CD4-positive, alpha-beta T cell treated with Interferon gamma for 1 hour (primary cell): ENCODE results near the gene CYBC1.

Experiments used
- DNase-seq: peaks from one replicate; pipeline ENCODE4 v3.0.0-alpha.2; 2020

CYBC1 gene

DNA sequence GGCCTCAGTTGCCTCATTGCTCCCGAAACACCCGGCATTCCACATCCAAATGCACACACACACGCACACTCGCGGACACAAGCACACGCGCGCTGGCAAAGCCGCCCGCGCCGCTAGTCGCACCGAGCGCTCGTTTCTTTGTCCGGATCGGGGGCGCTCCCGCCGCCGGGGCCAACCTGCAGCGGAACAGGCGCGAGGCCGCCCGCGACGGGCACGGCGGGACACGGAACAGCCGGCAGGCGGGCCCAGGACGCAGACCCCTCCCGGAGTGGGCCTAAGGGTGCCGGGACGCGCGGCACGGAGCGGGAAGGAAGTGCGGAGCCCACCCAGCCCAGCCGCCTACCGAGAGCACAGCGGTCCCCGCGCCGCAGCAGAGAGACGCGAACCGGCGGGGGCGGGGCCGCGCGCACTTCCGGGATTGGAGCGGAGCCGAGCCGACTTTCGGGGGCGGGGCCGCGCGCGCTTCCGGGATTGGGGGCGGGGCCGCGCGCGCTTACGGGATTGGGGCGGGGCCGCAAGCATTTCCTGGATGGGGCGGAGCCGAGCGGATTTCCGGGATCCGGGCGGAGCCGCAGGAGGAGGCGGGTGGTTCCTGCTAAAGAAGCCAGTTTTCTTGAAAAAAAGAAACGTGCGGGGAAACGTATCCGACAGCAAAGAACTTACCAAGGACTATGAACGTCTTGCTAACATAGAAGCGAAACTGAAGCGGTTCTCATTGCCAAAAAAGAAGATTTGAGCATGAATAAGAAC, at the start of gene CYBC1:
Gene CYBC1 (minus strand): TSS at position 396 of the 750 bp plus-strand sequence. CDS start 1,498 bp downstream, outside the sequence.
- DNase-seq = peak; percentile 90

DNA sequence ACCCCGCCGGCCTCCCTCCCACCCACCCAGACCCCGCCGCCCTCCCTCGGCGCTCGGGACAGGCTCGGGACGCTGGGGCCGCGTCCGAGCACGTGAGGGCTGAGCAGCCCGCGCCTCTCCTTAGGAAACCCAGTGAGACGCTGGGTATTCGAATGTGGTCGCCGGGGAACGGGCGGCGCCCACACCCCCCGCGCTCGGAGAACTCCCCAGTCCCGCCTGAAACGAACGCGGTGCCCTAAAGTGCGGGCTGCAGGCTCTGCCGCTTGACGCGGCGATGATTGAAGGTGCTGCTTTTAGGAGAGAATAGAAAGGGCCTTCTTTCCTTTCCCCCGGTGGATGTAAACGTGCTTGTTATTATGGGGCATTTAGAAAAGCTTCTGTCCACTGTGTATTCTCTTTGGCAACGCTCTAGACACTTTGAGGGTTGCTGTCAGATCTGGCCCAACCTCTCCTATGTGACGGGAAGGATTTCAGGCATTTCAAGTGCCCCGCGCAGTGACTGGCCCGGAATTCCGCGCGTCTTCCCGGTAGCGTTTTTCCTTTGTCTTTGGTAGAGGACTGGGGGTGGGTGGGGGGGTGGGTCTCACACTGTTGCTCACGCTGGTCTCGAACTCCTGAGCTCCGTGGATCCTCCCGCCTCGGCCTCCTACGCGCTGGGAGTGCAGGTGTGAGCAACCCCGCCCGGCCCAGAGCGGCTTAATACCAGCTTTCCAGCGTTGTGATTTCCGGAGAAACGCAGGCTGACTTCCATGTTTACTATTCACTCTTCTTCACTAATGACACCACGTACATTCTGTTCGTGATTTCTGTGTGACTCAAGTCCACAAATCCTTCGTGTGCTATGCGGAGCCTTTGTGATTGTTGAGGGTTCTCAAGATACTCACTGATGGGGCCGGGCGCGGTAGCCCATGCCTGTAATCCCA, 47.2 kb upstream of the CYBC1 start:
- DNase-seq = peak; percentile 31

DNA sequence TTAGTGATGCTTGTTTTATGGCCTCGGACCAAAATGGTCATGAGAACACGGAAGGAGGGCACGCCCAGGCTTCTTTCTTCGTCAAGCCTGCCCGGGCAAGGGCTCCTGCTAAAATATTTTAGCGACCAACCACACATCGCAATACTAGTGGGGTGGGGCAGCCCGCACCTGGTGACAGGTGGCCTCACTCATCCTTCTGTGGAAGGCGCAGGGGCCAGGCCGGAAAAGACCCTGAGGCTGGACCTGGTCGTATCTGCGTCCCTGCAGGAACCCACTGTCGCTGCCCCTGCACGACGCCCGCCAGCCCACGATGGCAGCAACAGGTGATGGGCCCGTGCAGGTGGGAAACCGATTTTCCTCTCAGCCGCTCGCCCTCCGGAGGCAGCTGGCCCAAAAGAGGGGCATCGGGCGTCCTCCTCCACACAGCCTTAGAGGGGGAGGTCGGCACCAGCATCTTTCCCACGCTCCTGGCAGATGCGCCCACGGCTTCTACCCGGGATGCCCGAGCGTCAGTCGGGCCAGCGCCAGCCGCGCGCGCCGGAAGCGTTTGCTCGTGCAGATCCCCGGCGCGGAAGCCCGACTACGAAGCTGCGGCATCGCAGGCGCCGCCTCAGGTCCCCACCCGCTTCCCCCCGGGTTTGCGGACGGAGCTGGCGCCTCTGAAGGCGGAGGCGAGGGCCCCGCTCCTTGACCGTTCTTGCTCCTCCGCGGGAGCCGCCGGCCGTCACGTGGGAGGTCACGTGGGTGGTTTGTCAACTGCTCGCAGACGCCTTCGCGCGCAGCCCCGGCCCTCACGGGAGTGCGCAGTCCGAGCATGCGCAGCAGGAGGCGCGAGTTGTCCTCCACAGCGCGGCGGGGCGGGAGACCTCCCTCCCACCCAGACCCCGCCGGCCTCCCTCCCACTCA, 46.2 kb upstream of the CYBC1 start:
- peak; percentile 91 for DNase-seq

DNA sequence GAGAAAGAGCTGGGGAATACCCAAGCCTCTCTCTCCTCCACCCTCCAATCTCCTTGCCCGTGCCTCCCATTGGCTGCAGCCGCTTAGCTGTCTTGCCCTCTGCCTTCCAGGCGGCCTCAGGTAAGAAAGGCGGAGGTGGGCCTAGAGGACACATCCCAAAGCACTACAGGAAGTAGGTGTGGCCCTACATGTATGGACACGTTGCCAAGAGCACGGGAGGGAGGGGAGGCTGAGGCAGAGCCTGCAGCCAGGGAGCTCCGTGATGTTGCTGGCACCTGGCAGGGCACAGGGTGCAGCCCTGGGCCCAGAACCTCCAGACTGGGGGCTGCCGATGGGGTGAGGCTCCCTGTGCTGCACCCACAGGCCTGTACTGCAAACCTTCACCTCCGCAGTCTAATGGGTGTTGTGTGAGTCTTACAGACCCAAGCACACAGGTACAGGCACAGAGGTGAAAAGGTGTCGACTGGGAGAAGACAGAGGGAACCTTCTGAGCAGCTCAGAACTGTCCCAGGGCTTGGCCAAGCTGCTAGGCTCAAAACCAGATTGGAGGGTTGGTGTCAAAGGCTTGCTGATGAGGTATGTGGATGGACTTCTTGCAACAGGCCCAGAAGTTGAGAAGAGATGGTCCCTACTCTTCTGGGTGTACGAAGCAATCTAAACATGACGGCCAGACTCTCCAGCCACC, 45.4 kb upstream of the CYBC1 start:
- DNase-seq = no peak

DNA sequence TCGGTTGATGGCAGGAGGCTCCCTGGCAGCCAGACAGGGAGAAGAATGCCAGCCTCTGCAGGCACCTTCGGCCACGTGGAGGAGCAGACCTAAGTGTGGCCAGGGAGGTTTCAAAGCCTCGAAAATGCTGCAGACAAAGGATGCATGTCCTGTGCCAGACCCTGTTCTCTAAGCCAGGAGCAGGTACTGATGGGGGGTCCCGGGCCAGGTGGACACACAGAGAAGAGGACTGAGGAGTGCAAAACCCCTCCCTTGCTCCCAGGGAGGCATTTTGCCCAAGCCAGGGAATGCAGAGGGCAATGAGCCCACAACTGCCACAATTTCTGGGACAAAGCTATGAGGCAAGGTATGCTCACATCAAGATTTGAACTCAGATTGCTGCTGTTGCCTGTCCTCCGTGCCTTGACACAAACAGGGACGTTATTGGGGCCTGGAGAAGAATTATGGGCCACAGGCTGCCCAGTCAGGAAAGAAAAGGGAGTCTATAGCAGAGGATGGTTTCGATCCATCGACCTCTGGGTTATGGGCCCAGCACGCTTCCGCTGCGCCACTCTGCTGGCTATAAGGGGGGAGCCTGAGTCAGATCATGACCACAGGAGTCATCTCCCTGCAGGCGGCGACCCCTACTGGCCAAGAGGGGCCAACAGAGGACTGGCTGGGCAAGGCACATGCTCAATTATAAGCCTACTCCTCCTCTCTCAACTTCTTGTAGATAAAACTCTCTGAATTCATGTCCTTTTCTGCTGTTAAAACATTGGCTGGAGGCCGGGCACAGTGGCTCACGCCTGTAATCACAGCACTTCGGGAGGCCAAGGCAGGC, 43.9 kb upstream of the CYBC1 start:
- DNase-seq = peak; percentile 88

DNA sequence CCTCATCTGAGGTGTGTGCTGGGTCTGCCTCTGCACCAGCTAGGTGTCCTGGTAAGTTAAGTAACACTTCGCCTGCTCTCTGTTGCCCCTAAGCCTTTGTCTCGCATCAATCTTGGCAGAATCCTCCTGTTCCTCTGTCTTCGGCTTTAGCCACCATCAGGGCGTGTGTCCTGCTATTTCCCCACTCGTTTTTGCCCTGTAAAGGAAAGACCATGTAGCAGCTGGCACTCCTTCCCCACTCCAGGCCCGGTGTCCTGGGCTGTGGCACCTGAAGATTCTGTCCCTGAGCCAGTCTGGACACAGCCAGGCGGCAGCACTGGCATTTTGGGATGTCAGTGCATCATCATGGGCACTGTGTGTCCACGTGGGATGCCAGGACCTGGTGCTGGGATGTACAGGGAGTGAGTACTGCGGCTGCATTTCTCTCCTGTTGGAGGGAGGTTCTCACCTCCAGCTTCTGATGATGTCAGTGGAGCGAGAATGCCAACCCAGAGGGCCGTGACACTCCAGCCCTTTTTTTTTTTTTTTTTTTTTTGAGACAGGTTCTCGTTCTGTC, 42.8 kb upstream of the CYBC1 start:
- DNase-seq = no peak

DNA sequence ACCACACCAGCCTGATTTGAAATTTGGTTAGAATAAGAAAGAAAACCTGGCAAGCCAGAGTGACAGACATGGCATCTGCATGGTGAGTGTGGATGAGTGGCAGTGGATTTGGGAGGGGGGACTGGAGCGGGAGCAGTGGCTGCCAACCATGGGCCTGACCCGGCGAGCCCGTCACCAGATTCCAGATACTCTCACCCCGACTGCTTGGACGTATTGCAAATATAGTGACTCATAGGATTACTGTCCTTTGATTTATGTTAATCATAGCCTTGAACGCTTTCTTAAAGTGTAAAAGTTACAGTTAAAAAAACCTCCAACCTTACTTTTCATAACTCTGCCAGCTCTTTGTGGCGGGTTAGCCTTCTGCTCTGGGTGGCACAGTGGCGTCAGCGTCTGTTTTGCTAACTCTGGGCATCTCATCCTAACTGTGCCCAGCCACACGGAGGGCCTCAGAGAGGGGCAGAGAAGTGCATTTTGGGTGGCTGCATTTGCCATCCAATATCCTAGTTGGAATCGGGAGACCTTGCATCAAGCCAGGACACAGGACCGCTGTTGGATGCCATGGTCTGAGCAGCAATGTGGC, 42.2 kb upstream of the CYBC1 start:
- no peak for DNase-seq

DNA sequence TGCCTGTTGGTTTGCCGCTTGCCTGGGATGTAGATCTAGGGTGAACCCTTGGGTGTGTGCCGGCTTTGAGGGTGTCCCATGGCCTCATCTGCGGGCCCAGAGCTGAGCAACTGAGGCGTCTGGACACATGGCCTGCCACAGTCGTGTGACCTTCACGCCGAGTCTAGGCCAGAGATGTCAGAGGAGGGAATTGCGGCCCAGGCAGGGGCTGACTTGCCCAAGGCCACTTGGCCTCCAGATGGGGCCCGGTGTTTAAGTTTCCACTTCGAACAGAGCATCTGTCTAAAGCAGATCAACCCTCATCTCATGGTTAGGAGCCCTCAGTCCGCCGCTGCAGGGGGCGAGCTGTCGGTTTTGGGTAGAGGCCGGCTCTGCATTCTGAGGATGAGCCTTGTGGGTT, 41.0 kb upstream of the CYBC1 start:
- DNase-seq = no peak

DNA sequence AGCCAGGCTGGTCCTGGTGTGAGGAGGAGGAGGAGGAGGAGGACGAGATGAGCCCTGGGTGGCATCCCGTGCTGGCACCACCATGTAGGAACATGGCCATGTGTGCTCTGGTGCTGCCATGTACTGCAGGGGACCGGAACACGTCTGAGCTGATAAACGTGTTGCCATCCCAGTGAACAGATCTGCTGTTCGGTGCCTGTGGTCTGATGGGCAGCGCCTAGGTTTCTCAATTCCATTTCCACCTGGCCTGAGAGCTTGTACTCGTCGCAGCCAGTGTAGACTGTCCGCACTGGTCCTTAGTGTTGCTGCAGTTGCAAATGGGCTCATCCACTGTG, 40.6 kb upstream of the CYBC1 start:
- DNase-seq = no peak

DNA sequence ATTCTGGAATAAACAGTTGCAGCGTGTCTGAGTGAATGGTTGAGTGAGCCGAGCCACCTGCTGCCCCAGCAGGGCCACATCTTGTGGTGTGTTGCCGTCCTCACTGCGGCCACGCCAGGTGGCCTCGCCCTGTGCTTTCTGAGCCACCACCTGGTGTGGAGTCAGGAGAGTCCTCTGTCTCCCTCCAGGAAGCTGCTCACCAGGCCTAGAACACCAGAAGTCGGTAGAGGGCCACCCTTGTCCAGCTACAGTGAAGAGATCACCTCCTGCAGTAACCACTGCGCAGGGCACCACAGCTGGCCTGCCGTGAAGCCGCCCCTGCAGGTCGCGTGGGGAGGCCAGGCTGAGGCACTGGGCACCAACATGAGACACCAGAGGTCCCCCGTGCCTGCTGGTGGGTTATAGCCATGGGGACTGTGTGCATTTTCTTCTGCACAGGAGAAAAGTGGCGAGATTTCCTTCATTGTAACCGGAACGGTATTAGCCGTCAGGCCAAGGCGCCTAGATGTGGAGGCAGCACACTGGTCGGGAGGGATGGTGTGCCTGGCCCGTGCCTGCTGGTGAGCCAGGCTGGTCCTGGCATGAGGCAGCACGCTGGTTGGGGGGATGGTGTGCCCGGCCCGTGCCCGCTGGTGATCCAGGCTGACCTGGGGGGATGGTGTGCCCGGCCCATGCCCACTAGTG, 40.1 kb upstream of the CYBC1 start:
- DNase-seq = no peak

DNA sequence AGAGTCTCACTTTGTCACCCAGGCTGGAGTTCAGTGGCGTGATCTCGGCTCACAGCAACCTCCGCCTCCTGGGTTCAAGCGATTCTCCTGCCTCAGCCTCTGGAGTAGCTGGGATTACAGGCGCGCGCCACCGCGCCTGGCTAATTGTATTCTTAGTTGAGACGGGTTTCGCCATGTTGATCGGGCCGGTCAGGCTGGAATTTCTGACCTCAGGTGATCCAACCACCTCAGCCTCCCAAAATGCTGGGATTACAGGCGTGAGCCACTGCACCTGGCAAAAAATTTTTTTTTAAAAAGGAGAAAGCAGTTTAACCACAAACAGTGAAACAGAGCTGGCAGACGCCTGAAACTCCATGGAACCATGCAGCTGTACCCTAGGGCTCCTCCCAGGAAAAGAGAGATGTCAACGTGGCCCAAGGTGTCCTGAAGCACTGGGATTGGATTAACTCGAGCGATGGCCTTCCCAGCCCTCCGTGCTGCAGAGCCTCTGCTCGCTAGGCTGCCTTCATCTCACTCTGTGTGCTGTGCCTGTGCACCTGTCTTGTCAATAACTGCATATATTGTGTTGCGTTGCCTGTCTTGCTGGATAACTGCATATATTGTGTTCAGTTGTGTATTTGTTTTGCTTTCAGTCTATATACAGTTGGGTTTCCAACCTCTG, 39.4 kb upstream of the CYBC1 start:
- no peak for DNase-seq

DNA sequence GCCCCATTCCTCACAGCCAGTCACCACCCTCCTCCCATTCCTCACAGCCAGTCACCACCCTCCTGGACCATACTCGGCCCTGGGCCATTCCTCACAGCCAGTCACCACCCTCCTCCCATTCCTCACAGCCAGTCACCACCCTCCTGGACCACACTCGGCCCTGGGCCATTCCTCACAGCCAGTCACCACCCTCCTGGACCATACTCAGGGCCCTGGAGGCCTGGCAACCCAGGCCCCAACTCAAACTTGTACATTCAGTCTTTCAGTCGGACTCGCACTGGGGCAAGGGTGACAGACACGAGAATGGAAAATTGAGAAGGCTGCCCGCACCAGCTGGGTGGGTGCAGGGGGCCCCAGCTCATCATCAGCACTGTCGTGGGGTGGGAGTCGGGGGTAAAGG, 38.6 kb upstream of the CYBC1 start:
- DNase-seq = no peak

DNA sequence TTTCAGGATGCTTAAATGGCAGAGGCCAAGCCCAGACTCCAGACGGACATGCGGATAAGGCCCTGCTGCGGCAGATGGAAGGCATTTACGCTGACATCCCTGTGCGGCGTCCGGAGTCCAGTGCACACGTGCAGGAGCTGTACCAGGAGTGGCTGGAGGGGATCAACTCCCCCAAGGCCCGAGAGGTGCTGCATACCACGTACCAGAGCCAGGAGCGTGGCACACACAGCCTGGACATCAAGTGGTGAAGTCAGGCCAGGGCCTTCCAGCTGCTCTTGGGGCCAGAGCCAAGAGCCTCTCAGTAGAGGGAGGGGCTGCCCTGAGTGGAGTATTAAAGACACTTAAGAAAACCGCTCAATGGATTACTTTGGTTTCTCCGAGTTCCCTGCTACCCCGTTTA, 37.4 kb upstream of the CYBC1 start:
- no peak for DNase-seq

DNA sequence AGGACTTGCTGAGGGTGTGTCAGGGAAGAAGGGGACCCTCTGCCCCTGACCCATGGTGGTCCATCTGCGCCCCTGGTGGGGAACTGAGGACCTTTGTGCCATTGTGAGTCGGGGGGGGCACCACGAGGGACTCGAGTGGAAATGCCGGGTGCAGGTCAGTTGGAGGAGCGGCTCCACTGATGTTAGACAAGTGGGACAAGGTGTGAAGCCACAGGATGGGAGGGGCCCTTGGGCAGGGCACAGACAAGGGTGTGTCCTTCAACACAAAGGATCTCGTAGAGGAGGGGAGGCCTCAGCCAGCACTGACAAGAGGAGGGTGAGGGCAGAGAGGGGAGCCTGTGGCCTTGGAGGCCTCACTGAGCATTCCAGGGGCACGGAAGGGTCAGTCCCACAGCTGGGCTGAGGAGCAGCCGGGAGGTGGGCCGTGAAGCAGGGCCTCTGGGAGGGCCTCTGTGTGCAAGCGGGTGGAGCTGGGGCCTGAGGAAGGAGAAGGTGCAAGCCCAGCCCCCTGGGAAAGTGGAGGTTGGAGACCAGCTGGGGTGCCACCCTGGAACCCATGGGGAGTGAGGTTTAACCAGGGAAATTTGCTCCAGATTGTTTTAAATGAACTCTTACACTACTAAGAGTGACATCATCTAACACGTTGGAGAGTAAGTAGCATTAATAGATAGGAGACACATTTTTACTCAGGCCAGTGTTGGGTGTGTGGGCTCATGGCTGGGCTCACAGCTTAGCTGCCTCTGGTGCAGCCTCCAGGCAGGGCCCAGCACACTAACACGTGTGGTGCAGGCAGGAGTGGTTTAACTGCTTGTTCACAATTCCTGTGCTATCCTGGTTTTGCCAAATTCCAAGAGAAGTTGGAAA, 35.9 kb upstream of the CYBC1 start:
- no peak for DNase-seq

DNA sequence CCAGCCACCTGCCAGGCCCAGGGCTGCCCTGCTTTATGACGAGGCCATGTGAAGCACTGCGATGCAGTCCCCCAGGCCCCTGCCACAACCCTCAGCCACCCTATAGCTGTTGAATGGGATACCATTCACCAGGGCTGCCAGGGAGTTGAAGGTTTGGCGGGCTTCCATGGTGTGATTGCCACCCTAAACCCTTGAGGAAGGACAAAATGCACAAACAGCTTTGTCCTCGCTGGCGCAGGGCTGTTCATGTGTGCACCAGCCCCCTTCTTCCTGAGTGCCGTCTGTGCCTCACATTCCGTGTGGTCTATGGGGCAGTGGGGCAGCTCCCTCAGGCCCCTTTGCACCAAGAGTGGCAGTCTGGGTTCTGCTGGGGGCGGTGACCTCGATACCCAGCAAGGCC, 33.3 kb upstream of the CYBC1 start:
- no peak for DNase-seq

DNA sequence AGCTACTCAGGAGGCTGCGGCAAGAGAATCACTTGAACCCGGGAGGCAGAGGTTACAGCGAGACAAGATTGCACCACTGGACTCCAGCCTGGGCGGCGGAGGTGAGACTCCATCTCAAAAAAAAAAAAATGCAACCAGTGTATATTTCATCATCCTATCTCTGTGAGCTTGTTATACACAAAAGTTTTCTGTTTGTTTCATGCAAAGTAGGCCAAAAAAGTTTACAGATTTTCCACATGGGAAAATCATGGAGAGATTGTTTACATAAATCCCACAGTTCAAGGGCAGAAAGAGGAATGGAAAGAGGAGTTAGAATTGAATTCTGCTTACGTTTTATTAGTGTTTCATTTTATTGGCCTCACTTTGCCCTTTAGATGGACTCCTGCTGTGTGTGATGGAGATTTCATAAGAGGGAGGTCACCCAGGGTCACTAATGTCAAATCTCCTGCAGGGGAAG, 32.7 kb upstream of the CYBC1 start:
- DNase-seq = no peak

DNA sequence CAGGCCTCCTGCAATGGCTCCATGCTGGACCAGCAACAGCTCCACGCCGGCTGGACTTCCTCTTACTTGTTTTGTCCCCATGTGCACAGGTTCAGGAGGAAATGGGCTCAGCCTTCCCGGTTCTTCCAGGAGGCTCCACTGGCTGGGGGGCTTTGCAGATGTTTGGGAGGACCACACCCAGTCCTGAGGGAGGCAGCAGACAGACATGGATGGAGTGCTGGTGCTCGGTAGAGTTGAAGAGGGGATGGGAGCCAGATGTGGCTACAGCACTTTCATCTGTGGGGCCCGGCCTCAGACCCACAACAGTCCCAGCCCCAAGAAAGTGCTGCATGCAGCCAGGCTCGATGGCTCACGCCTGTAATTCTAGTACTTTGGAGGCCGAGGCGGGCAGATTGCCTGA, 29.8 kb upstream of the CYBC1 start:
- no peak for DNase-seq

DNA sequence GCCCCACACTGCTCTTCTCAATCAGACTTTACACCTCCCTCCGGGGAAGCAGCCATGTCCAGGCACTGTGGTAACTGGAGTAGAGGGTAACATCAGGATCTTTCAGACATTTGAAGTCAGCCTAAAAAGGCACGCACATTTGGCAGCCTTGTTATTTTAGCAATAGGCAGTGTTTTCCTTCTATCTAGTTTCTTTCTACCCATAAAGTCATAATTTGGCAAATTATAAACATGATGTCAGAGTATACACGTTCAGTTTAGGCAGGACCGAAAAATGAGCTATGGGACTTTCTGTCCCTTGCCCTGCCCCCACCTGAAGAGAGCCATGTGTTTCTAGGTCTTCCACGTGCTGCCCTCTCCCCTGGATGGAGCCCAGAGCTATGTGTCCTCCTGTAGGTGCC, 29.1 kb upstream of the CYBC1 start:
- DNase-seq = no peak

DNA sequence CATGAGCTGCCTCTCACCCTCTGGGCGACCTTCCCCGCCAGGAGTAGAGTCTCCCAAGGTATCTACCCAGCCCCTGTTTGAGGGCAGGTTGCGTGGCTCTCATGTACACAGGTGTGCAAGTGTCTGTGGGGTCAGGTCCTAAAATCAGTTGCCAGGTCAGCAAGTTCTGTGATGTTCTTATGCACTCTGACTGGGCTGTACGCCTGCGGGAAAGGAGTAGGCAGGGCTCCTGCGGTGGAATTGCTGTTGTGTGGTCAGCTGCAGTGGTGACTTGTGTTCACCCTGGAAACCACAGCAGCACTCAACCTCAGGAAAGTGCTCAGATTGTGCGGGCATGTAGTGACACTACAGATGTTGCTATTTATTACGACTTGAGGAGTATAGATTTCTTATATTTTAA, 27.4 kb upstream of the CYBC1 start:
- no peak for DNase-seq
